GM12878 (cell line): ENCODE results near the gene SLC35A4. TPM values are rescaled to one million over a fixed set of nuclear protein-coding genes. Genes with fewer than 3 reads are reported as not detected.

Source experiments
- ATAC-seq: fragments of 200-7000 bp; cut with Tn5 transposase; 3 replicates; pipeline ENCODE4 v1.9.1; 2020; ENCODE audit warnings: mild to moderate bottlenecking, moderate library complexity
- BruUV-seq: library from RNA; stranded (reverse); fragments of 400-500 nt; replicated peaks from 2 replicates; lab custom pipeline; 2021; lab: Mats Ljungman, UMichigan
- CTCF ChIA-PET: fragments of 300-600 bp; sonication (Branson Sonifier 250); formaldehyde crosslinking; extraction: SDS; loops from one replicate; lab custom pipeline; 2021; ENCODE audit warnings: inconsistent platforms; lab: Yijun Ruan, JAX
- POLR2A ChIA-PET: fragments of 350-600 bp; formaldehyde crosslinking; extraction: SDS; loops from one replicate; lab custom pipeline; 2021; ENCODE audit warnings: inconsistent platforms; lab: Charles Lee
- RAD21 ChIA-PET: fragments of 300-600 bp; sonication (Branson Sonifier 250); formaldehyde crosslinking; loops from one replicate; lab custom pipeline; 2023; ENCODE audit warnings: antibody characterized with exemption; ENCODE audit not compliant: unreplicated experiment; lab: Charles Lee
- SMC1A ChIA-PET: fragments of 300-600 bp; sonication (Branson Sonifier 250); formaldehyde crosslinking; loops from one replicate; lab custom pipeline; 2023; ENCODE audit not compliant: unreplicated experiment, uncharacterized antibody; lab: Charles Lee
- DNase-seq: peaks from one replicate; pipeline ENCODE4 v3.0.0-alpha.2; 2011; ENCODE audit warnings: low read depth, low spot score
- FAIRE-seq: peaks from 3 replicates; lab custom pipeline; 2011; peaks lifted over from hg19 to GRCh38; lab: Jason Lieb, UNC
- H2AFZ ChIP-seq: 2 replicates; pipeline ENCODE4 v1.6.0; 2011; ENCODE audit warnings: low read depth, low read length, control low read depth; ENCODE audit not compliant: control insufficient read depth
- H3K27ac ChIP-seq: 2 replicates; pipeline ENCODE4 v1.5.1; 2011; ENCODE audit warnings: control low read depth; ENCODE audit not compliant: control insufficient read depth, insufficient read depth
- H3K27me3 ChIP-seq, 2 experiments: replicated peaks in 1 of 2; 2 replicates each; pipeline versions ENCODE4 v1.6.0 to v1.6.1; 2011; ENCODE audit warnings: low read length in 1 of 2; ENCODE audit not compliant: control insufficient read depth in 2 of 2, insufficient read depth in 2 of 2
- H3K36me3 ChIP-seq, 2 experiments: 2 replicates each; pipeline ENCODE4 v1.5.1; 2011; ENCODE audit warnings: low read length in 1 of 2; ENCODE audit not compliant: control insufficient read depth in 2 of 2, insufficient read depth in 2 of 2
- H3K4me1 ChIP-seq: 2 replicates; pipeline ENCODE4 v1.6.1; 2011; ENCODE audit warnings: mild to moderate bottlenecking, low read length, moderate library complexity, mixed read lengths; ENCODE audit not compliant: control insufficient read depth, insufficient read depth
- H3K4me2 ChIP-seq: 2 replicates; pipeline ENCODE4 v1.6.0; 2011; ENCODE audit warnings: control low read depth; ENCODE audit not compliant: control insufficient read depth, insufficient read depth
- H3K4me3 ChIP-seq: fragments of 200-600 bp; sonication (generic); 2 replicates; pipeline ENCODE4 v1.5.1; 2016
- H3K79me2 ChIP-seq: 2 replicates; pipeline ENCODE4 v1.6.0; 2011; ENCODE audit warnings: low read length; ENCODE audit not compliant: control insufficient read depth, insufficient read depth
- H3K9ac ChIP-seq: 2 replicates; pipeline ENCODE4 v1.8.0; 2011; ENCODE audit warnings: low read length, control low read depth, mixed read lengths; ENCODE audit not compliant: control insufficient read depth, insufficient read depth
- H3K9me3 ChIP-seq: replicated peaks from 3 replicates; pipeline ENCODE4 v1.5.1; 2011; ENCODE audit warnings: mild to moderate bottlenecking, low read length; ENCODE audit not compliant: control insufficient read depth, insufficient read depth
- H4K20me1 ChIP-seq: 2 replicates; pipeline ENCODE4 v1.6.0; 2011; ENCODE audit not compliant: control insufficient read depth, insufficient read depth
- ATF2 ChIP-seq: IDR thresholded peaks from 2 replicates; pipeline ENCODE4 v1.6.1; 2012; ENCODE audit warnings: low read length, inconsistent platforms
- BACH1 ChIP-seq: fragments of 450-650 bp; IDR thresholded peaks from 2 replicates; pipeline ENCODE4 v1.6.1; 2017; ENCODE audit warnings: mild to moderate bottlenecking, borderline replicate concordance
- EGR1 ChIP-seq, 2 experiments: IDR thresholded peaks; 1 replicate in 1 of 2; 2 replicates in 1 of 2; pipeline ENCODE4 v1.6.1; 2011 to 2012; ENCODE audit warnings: low read depth in 2 of 2, low read length in 2 of 2, borderline replicate concordance in 1 of 2, mild to moderate bottlenecking in 1 of 2, moderate library complexity in 1 of 2
- EP300 ChIP-seq, 2 experiments: fragments of 150-350 bp in 1 of 2; IDR thresholded peaks; 2 replicates each; pipeline ENCODE4 v1.6.1; 2011 to 2012; ENCODE audit warnings: low read depth in 2 of 2, low read length in 2 of 2, borderline replicate concordance in 1 of 2, improper control_type of control experiment in 1 of 2, inconsistent platforms in 1 of 2; ENCODE audit not compliant: control insufficient read depth in 1 of 2
- FOXM1 ChIP-seq: IDR thresholded peaks from 2 replicates; pipeline ENCODE4 v1.6.1; 2012; ENCODE audit warnings: low read depth, mild to moderate bottlenecking, inconsistent platforms, low read length, moderate library complexity
- GATAD2B ChIP-seq: fragments of 450-650 bp; conservative IDR thresholded peaks from 2 replicates; pipeline ENCODE4 v1.6.1; 2017; ENCODE audit warnings: low read depth, mild to moderate bottlenecking, moderate library complexity
- HDAC6 ChIP-seq: fragments of 200-600 bp; sonication (generic); IDR thresholded peaks from one replicate; pipeline ENCODE4 v1.8.0; 2017; ENCODE audit warnings: antibody characterized with exemption; ENCODE audit not compliant: unreplicated experiment
- PML ChIP-seq: IDR thresholded peaks from 2 replicates; pipeline ENCODE4 v1.6.1; 2012; ENCODE audit warnings: low read length, inconsistent platforms
- RCOR1 ChIP-seq: conservative IDR thresholded peaks from 2 replicates; pipeline ENCODE4 v1.6.1; 2012; ENCODE audit warnings: low read depth, low read length, improper control_type of control experiment
- REST ChIP-seq: IDR thresholded peaks from 2 replicates; pipeline ENCODE4 v1.6.1; 2012; ENCODE audit warnings: mild to moderate bottlenecking, low read depth, low read length
- RUNX3 ChIP-seq: IDR thresholded peaks from 2 replicates; pipeline ENCODE4 v1.6.1; 2012; ENCODE audit warnings: low read length, inconsistent platforms
- TARDBP ChIP-seq: IDR thresholded peaks from 2 replicates; pipeline ENCODE4 v1.6.1; 2016; ENCODE audit warnings: borderline replicate concordance
- TCF3 ChIP-seq: IDR thresholded peaks from 2 replicates; pipeline ENCODE4 v1.6.1; 2012; ENCODE audit warnings: low read depth, mild to moderate bottlenecking, low read length, borderline replicate concordance; ENCODE audit not compliant: insufficient read depth
- USF2 ChIP-seq: IDR thresholded peaks from 2 replicates; pipeline ENCODE4 v1.6.1; 2011; ENCODE audit warnings: low read depth, low read length, improper control_type of control experiment, borderline replicate concordance
- WGBS: methylation state at CpG from one replicate; pipeline ENCODE4 v1.1.6; 2016; ENCODE audit warnings: low lambda C conversion rate; ENCODE audit not compliant: insufficient replicate concordance, insufficient coverage; ENCODE audit errors: missing lambda C conversion rate; 5-methylcytosine and 5-hydroxymethylcytosine counted together
- in situ Hi-C: fragments of 300-500 bp; cut with MboI; formaldehyde crosslinking; loops from 9 replicates; pipeline ENCODE4 v1.14.3; 2018; ENCODE audit warnings: mixed read lengths
- intact Hi-C: fragments of 100-400 bp; cut with micrococcal nuclease; formaldehyde crosslinking; loops from one replicate; pipeline ENCODE4 v1.14.2; 2022; ENCODE audit not compliant: unreplicated experiment
- polyA plus RNA-seq, 11 experiments: library from polyadenylated mRNA; depleted of rRNA in 4 of 11; unstranded in 6 of 11; stranded (reverse) in 5 of 11; fragments of >200 nt; fragmentation: Nextera tagmentation in 4 of 11; fragmentation: Illumina TruSeq in 1 of 11; extraction: Ambion mirVana in 4 of 11; extraction: Trizol in 1 of 11; gene quantifications; 1 replicate in 1 of 11; 2 replicates in 10 of 11; pipeline versions ENCODE4 v1.2.1 to v1.2.3, GENCODE V29; 2011 to 2016; ENCODE audit warnings: inconsistent platforms in 2 of 11, missing spikeins in 2 of 11, low read depth in 1 of 11
- total RNA-seq, 4 experiments: library from RNA; depleted of rRNA in 3 of 4; stranded (reverse); fragments of >200 nt in 3 of 4; fragmentation: Illumina TruSeq in 1 of 4; extraction: Trizol in 1 of 4; gene quantifications; 2 replicates each; pipeline versions ENCODE4 v1.2.1 to v1.2.3, GENCODE V29; 2013 to 2021
- TF ChIP-seq, protein P1 (sequence below): fragments of 450-650 bp; formaldehyde crosslinking; IDR thresholded peaks from 2 replicates; pipeline ENCODE4 v1.4.0; 2022; ENCODE audit warnings: mild to moderate bottlenecking, moderate library complexity

The SLC35A4 gene
- total and polyA plus RNA-seq, 10 of the 15 experiments (the other 5 are each of a cell fraction or from before 2014, with no cell fraction given) = 23.8 to 167 (median 114) TPM

GRCh38 chr5:140573683-140574082, 9.1 kb downstream of the SLC35A4 start:
- Histone ChIP-seq H2AFZ (no peak overlapping the region), H3K9ac (no peak overlapping the region), H3K79me2 (no peaks in the 10 kb centered on the region; the same call in 1 of the 2 replicates), H3K27ac (no peak overlapping the region), H3K4me3 (no peak overlapping the region), H3K9me3 (no peaks in the 10 kb centered on the region), H3K27me3 (no peaks in the 10 kb centered on the region), H3K36me3 (peaks cover 0 to 6% of the 10 kb centered on the region in 2 experiments; a peak in 2 of 4 replicates), H4K20me1 (no peaks in the 10 kb centered on the region), H3K4me2 (no peak overlapping the region), H3K4me1 (peaks cover 11% of the 10 kb centered on the region)
- ATAC-seq (no peak), FAIRE-seq (no peak), DNase-seq (no peak)
- RAD21 ChIA-PET = no interaction called here
- CTCF ChIA-PET = no interaction called here
- in situ Hi-C loops = no loop called here
- BruUV-seq = no TSS peak
- WGBS = 85% methylated on average over 7 of the region's 7 CpGs
- SMC1A ChIA-PET = no interaction called here
- POLR2A ChIA-PET = interaction anchor here (1.0 kb wide), 1 partner anchor 13 kb away, joined by 3 read pairs; no protein-coding TSS in a partner anchor
- intact Hi-C loops = no loop called here
- TF ChIP-seq PML (no peak), HDAC6 (no peak), REST (no peak), GATAD2B (no peak), RCOR1 (no peak), EP300 (IDR thresholded peaks at IDR 0.05; ENCODE audit: borderline replicate concordance in 1 of 2, control insufficient read depth in 1 of 2, low read depth in 2 of 2, low read length in 2 of 2) (no peak), ATF2 (no peak), EGR1 (IDR thresholded peaks at IDR 0.05; ENCODE audit: borderline replicate concordance in 1 of 2, low read depth in 2 of 2, low read length in 2 of 2) (no peak), BACH1 (no peak), TCF3 (no peak), FOXM1 (no peak), USF2 (no peak), RUNX3 (no peak), TARDBP (no peak)
- TF ChIP-seq, protein P1, sequence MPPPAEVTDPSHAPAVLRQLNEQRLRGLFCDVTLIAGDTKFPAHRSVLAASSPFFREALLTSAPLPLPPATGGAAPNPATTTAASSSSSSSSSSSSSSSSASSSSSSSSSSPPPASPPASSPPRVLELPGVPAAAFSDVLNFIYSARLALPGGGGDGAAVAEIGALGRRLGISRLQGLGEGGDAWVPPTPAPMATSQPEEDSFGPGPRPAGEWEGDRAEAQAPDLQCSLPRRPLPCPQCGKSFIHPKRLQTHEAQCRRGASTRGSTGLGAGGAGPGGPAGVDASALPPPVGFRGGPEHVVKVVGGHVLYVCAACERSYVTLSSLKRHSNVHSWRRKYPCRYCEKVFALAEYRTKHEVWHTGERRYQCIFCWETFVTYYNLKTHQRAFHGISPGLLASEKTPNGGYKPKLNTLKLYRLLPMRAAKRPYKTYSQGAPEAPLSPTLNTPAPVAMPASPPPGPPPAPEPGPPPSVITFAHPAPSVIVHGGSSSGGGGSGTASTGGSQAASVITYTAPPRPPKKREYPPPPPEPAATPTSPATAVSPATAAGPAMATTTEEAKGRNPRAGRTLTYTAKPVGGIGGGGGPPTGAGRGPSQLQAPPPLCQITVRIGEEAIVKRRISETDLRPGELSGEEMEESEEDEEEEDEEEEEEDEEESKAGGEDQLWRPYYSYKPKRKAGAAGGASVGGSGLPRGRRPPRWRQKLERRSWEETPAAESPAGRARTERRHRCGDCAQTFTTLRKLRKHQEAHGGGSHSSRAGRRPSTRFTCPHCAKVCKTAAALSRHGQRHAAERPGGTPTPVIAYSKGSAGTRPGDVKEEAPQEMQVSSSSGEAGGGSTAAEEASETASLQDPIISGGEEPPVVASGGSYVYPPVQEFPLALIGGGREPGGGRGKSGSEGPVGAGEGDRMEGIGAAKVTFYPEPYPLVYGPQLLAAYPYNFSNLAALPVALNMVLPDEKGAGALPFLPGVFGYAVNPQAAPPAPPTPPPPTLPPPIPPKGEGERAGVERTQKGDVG (CRISPR knock-in tag) = no peak
